Heart left ventricle (tissue), 13 donors: ENCODE results near the gene HRAS.

Source experiments
- CTCF ChIP-seq, 12 donors: fragments of 200-600 bp; sonication (generic) in 4 of 12; IDR thresholded peaks; one replicate each; pipeline versions ENCODE4 v1.5.0 to v1.8.0; 2018 to 2022; ENCODE audit warnings: antibody characterized with exemption in 12 of 12, mild to moderate bottlenecking in 5 of 12
- POLR2A ChIP-seq, 2 donors: fragments of 450-650 bp; IDR thresholded peaks; one replicate each; pipeline ENCODE4 v1.6.1; 2017; ENCODE audit warnings: antibody characterized with exemption in 2 of 2, mild to moderate bottlenecking in 2 of 2, moderate library complexity in 2 of 2
- donor health status: ischemic (EF 13 %, LVEDD 7.1; RV severe dilation, severe dysfunction).
- donor health status: DM: no; HTN: yes; CAD: no.
- donor health status: DM: no; HTN: no; CAD: no.
- donor health status: ischemic (EF 25% LVEDD 6.9; RV normal size, moderate dysfunction).
- donor health status: ischemic (EF 25% LVEDD 5.7; RV mildly dilated, moderate dysfunction).
- donor health status: ischemic (EF 35%, LVEDD 5.7; RV mildly dilated, moderate dysfunction).
- donor health status: nonischemic (EF 11% LVEDD 7.7; RV severe dilation, severe dysfunction).
- donor health status: DM: yes; HTN: yes; CAD: no.
- donor health status: PGD.
- donor health status: ischemic (EF 29% LVEDD 5.4; RV normal size, mild dysfunction).
- donor health status: nonischemic (EF 23%, LVEDD 6.1; RV moderate dilation, normal function).

DNA sequence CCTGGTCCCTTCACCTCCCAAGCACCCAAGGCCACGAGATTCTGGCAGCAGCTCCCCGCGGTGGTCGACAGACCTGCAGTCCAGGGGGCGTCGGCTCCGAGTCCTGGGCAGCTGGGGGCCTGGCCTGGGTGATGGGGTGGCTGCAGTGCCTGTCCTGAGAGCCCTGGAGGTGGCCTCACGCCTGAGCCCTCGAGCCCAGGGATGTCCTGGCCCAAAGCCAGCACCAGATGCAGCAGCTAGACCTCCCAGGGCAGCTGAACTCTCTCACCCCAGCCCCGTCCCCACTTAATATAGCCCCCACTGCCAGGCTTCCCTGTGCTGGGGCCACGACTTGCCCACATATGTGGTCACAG lies 18.6 kb upstream of the HRAS start:
- TF ChIP-seq CTCF (IDR thresholded peaks at IDR 0.05) (no peak), POLR2A (IDR thresholded peaks at IDR 0.05) (no peak)
